ENCODE data around the gene HYDIN. TPM values are rescaled to one million over a fixed set of nuclear protein-coding genes. Genes with fewer than 3 reads are reported as not detected.
"Not testable (repeated sequence)": the region's sequence is repeated elsewhere in the genome, so short reads cannot be mapped to it uniquely, and the experiment has no call there.

The HYDIN gene
- polyA plus RNA-seq, 2 of the 4 experiments (the other 2 are of a cell fraction): 0.23 to 0.41 TPM

- POLR2A ChIA-PET: no interaction called here
- 34% methylated on average over 6 of the region's 6 CpGs for WGBS (ENCODE audit: missing lambda C conversion rate)
- no peak for FAIRE-seq
- H3K9me3 ChIP-seq: no peaks in the 10 kb centered on the region
- CTCF ChIA-PET: no interaction called here
- no peaks in the 10 kb centered on the region for H3K4me1 ChIP-seq
- TF ChIP-seq BHLHE40 (IDR thresholded peaks at IDR 0.05; ENCODE audit: low read depth, low read length) (no peak), RCOR1 (IDR thresholded peaks at IDR 0.05; ENCODE audit: low read depth, low read length) (no peak), CBX2 (IDR thresholded peaks at IDR 0.05; ENCODE audit: borderline replicate concordance, low read depth) (no peak), MAZ (IDR thresholded peaks at IDR 0.05; ENCODE audit: borderline replicate concordance, low read depth, low read length) (no peak), ZSCAN20 (CRISPR knock-in tag; IDR thresholded peaks at IDR 0.05) (no peak), KDM1A (IDR thresholded peaks at IDR 0.05; ENCODE audit: low read depth) (no peak), HDAC2 (IDR thresholded peaks at IDR 0.05) (no peak), HMGXB4 (CRISPR knock-in tag; IDR thresholded peaks at IDR 0.05; ENCODE audit: borderline replicate concordance) (no peak), GATA3 (IDR thresholded peaks at IDR 0.05; ENCODE audit: borderline replicate concordance) (no peak), POLR2AphosphoS2 (conservative IDR thresholded peaks at IDR 0.05; ENCODE audit: low read length) (no peak), EHF (CRISPR knock-in tag; IDR thresholded peaks at IDR 0.05) (no peak), HOXA7 (CRISPR knock-in tag; IDR thresholded peaks at IDR 0.05) (no peak), ZFP36 (IDR thresholded peaks at IDR 0.05; ENCODE audit: borderline replicate concordance, partially characterized antibody) (no peak), RARB (CRISPR knock-in tag; IDR thresholded peaks at IDR 0.05) (no peak), RAD21 (conservative IDR thresholded peaks at IDR 0.05 in 1 of 2, IDR thresholded peaks at IDR 0.05 in 1 of 2) (no peak), TFCP2L1 (CRISPR knock-in tag; IDR thresholded peaks at IDR 0.05) (no peak), FOXS1 (CRISPR knock-in tag; IDR thresholded peaks at IDR 0.05) (no peak), KDM5A (IDR thresholded peaks at IDR 0.05) (no peak), E2F6 (IDR thresholded peaks at IDR 0.05; ENCODE audit: borderline replicate concordance, low read depth) (no peak), REST (IDR thresholded peaks at IDR 0.05) (no peak)
- DNase-seq (ENCODE audit: low read depth in 1 of 2, low spot score in 1 of 2): no peak
- H3K27ac ChIP-seq: no peak overlapping the region
- no peak overlapping the region for H3K4me3 ChIP-seq
- ATAC-seq: no peak
- H3K4me2 ChIP-seq: no peak overlapping the region
Observed at GRCh38 chr16:71172481-71173207, 57.9 kb downstream of the HYDIN start.

DNA sequence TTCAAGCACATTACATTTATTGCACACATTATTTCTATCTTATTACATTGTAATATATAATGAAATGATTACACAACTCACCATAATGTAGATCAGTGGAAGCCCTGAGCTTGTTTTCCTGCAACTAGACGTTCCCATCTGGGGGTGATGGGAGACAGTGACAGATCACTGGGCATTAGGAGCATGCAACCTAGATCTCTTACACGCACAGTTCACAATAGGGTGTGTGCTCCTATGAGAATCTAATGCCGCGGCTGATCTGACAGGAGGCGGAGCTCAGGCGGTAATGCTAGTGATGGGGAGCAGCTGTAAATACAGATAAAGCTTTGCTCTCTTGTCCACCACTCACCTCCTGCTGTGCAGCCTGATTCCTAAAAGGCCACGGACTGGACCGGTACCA lies 69.5 kb downstream of the HYDIN start:
- FAIRE-seq; H3K27ac ChIP-seq; H3K9me3 ChIP-seq; H3K4me2 ChIP-seq; H3K4me1 ChIP-seq; H3K4me3 ChIP-seq; ATAC-seq; DNase-seq (ENCODE audit: low read depth in 1 of 2, low spot score in 1 of 2); CTCF ChIA-PET; POLR2A ChIA-PET: not testable (repeated sequence)
- 64% methylated on average over 6 of the region's 8 CpGs for WGBS (ENCODE audit: missing lambda C conversion rate)

DNA sequence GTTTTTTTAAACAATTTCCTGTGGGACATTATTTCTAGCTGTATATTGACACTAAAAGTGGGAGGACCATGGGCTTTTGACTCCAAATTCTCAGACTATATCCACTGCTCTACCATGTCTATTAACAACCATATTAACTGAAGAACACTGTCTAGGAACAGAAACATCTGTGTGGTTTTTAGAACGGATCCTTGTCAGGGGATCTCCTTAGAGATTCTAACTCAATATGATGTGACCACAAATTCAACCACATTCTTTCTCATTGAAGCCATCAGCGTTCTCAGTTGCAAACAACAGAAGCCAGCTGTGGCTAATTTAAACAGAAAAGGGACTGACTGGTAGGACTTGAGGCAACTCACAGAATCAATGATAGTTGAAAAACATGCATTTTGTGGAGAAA lies 73.2 kb downstream of the HYDIN start:
- not testable (repeated sequence) for FAIRE-seq

GRCh38 chr16:71153329-71153728 lies 77.2 kb downstream of the HYDIN start:
- H3K9me3 ChIP-seq; H3K27ac ChIP-seq; CTCF ChIA-PET; H3K4me1 ChIP-seq; H3K4me2 ChIP-seq; DNase-seq (ENCODE audit: low read depth in 1 of 2, low spot score in 1 of 2); POLR2A ChIA-PET; H3K4me3 ChIP-seq; ATAC-seq; FAIRE-seq: not testable (repeated sequence)
- 36% methylated on average over 3 of the region's 6 CpGs for WGBS (ENCODE audit: missing lambda C conversion rate)

More for the DNA sequence above, 73.2 kb downstream of the HYDIN start:
- 0% methylated on average over 2 of the region's 2 CpGs for WGBS (ENCODE audit: missing lambda C conversion rate)
- H3K4me3 ChIP-seq; ATAC-seq; H3K9me3 ChIP-seq; H3K4me1 ChIP-seq; H3K4me2 ChIP-seq; CTCF ChIA-PET; POLR2A ChIA-PET; H3K27ac ChIP-seq; DNase-seq (ENCODE audit: low read depth in 1 of 2, low spot score in 1 of 2): not testable (repeated sequence)

GRCh38 chr16:71151654-71152053 lies 78.9 kb downstream of the HYDIN start:
- CTCF ChIA-PET; FAIRE-seq; ATAC-seq; H3K4me2 ChIP-seq; H3K4me3 ChIP-seq; H3K4me1 ChIP-seq; H3K27ac ChIP-seq; DNase-seq (ENCODE audit: low read depth in 1 of 2, low spot score in 1 of 2); POLR2A ChIA-PET; H3K9me3 ChIP-seq: not testable (repeated sequence)
- WGBS (ENCODE audit: missing lambda C conversion rate): 0% methylated on average over 1 of the region's 2 CpGs

All from A549 (cell line).